K562 (cell line): ENCODE results near the gene MYO1D. TPM values are rescaled to one million over a fixed set of nuclear protein-coding genes. Genes with fewer than 3 reads are reported as not detected.

Source experiments
- ARID1B ChIP-seq: fragments of 450-650 bp; IDR thresholded peaks from 2 replicates; pipeline ENCODE4 v1.6.1; 2016; ENCODE audit warnings: antibody characterized with exemption, mild to moderate bottlenecking, inconsistent platforms
- CBX8 ChIP-seq: fragments of 200-600 bp; sonication (generic); IDR thresholded peaks from 2 replicates; pipeline ENCODE4 v1.6.1; 2012; ENCODE audit warnings: borderline replicate concordance, mixed run types, low read depth, mild to moderate bottlenecking, moderate library complexity, mixed read lengths, low read length, control low read depth, inconsistent platforms; ENCODE audit not compliant: poor library complexity, severe bottlenecking; ENCODE audit errors: extremely low read depth
- COPS2 ChIP-seq: fragments of 450-650 bp; conservative IDR thresholded peaks from 2 replicates; pipeline ENCODE4 v1.6.1; 2016; ENCODE audit warnings: mild to moderate bottlenecking, moderate library complexity
- EGR1 ChIP-seq: fragments of 450-650 bp; conservative IDR thresholded peaks from 2 replicates; pipeline ENCODE4 v1.6.1; 2017; ENCODE audit warnings: mild to moderate bottlenecking
- HEY1 ChIP-seq: fragments of 250-450 bp; sonication (Bioruptor Pico); IDR thresholded peaks from 2 replicates; pipeline ENCODE4 v1.5.0; 2020; ENCODE audit warnings: mild to moderate bottlenecking, moderate library complexity, borderline replicate concordance
- KDM4B ChIP-seq, 2 experiments: fragments of 450-650 bp in 1 of 2; sonication (generic) in 1 of 2; IDR thresholded peaks; 2 replicates each; pipeline ENCODE4 v1.6.1; 2016 to 2017; ENCODE audit warnings: borderline replicate concordance in 2 of 2, antibody characterized with exemption in 1 of 2, low read depth in 1 of 2, mild to moderate bottlenecking in 1 of 2
- LEF1 ChIP-seq: fragments of 450-650 bp; IDR thresholded peaks from 2 replicates; pipeline ENCODE4 v1.6.1; 2016; ENCODE audit warnings: mild to moderate bottlenecking
- NFE2L1 ChIP-seq: fragments of 450-650 bp; IDR thresholded peaks from 2 replicates; pipeline ENCODE4 v1.6.1; 2016; ENCODE audit warnings: missing genetic modification characterization, low read depth, mild to moderate bottlenecking, missing compliant biosample characterization, moderate library complexity, borderline replicate concordance
- NONO ChIP-seq, 2 experiments: fragments of 200-400 bp in 1 of 2; fragments of 450-650 bp in 1 of 2; formaldehyde crosslinking in 1 of 2; IDR thresholded peaks; 2 replicates each; pipeline ENCODE4 v1.6.1; 2017; ENCODE audit warnings: low read depth in 2 of 2, mild to moderate bottlenecking in 2 of 2, moderate library complexity in 2 of 2, low read length in 1 of 2
- NR3C1 ChIP-seq: sonication (generic); formaldehyde crosslinking; IDR thresholded peaks from 2 replicates; pipeline ENCODE4 v1.8.1; 2022; ENCODE audit warnings: missing genetic modification reagents
- PHF8 ChIP-seq: fragments of 200-600 bp; sonication (generic); IDR thresholded peaks from 2 replicates; pipeline ENCODE4 v1.6.1; 2012; ENCODE audit warnings: mixed run types, mild to moderate bottlenecking, inconsistent platforms, low read length, moderate library complexity, borderline replicate concordance
- RB1 ChIP-seq: fragments of 450-650 bp; IDR thresholded peaks from 2 replicates; pipeline ENCODE4 v1.6.1; 2017; ENCODE audit warnings: low read depth, mild to moderate bottlenecking
- RBM25 ChIP-seq: fragments of 200-400 bp; formaldehyde crosslinking; IDR thresholded peaks from 2 replicates; pipeline ENCODE4 v1.6.1; 2018; ENCODE audit warnings: low read length, low read depth, moderate library complexity; ENCODE audit not compliant: severe bottlenecking
- TCF7L2 ChIP-seq: fragments of 150-350 bp; IDR thresholded peaks from 2 replicates; pipeline ENCODE4 v1.6.1; 2016; ENCODE audit warnings: low read depth, mild to moderate bottlenecking, low read length, moderate library complexity
- ZNF444 ChIP-seq: fragments of 250-450 bp; sonication (Bioruptor Pico); IDR thresholded peaks from 2 replicates; pipeline ENCODE4 v1.4.0; 2020; ENCODE audit warnings: mild to moderate bottlenecking, moderate library complexity
- polyA plus RNA-seq, 8 experiments: library from polyadenylated mRNA; depleted of rRNA in 4 of 8; stranded (reverse) in 5 of 8; unstranded in 3 of 8; fragments of >200 nt; fragmentation: Nextera tagmentation in 2 of 8; fragmentation: Illumina TruSeq in 1 of 8; extraction: Ambion mirVana in 2 of 8; extraction: Trizol in 1 of 8; gene quantifications; 2 replicates each; pipeline versions ENCODE4 v1.2.1 to v1.2.3, GENCODE V29; 2011 to 2014; ENCODE audit warnings: inconsistent platforms in 1 of 8, missing spikeins in 1 of 8
- total RNA-seq, 7 experiments: library from RNA; depleted of rRNA in 6 of 7; stranded (reverse); fragments of >200 nt in 6 of 7; fragmentation: Illumina TruSeq in 2 of 7; extraction: Trizol in 2 of 7; gene quantifications; 2 replicates each; pipeline versions ENCODE4 v1.2.1 to v1.2.3, GENCODE V29; 2011 to 2021; ENCODE audit warnings: low replicate concordance in 1 of 7
- TF ChIP-seq, protein P1 (sequence below): fragments of 450-650 bp; formaldehyde crosslinking; IDR thresholded peaks from 2 replicates; pipeline ENCODE4 v1.4.0; 2020; ENCODE audit warnings: mild to moderate bottlenecking, moderate library complexity
- TF ChIP-seq, protein P2 (sequence below): sonication (generic); formaldehyde crosslinking; IDR thresholded peaks from 2 replicates; pipeline ENCODE4 v1.8.0; 2023; ENCODE audit warnings: missing genetic modification reagents, mild to moderate bottlenecking, borderline replicate concordance
- TF ChIP-seq, protein P3 (sequence below): fragments of 250-450 bp; sonication (Bioruptor Pico); IDR thresholded peaks from 2 replicates; pipeline ENCODE4 v1.9.0; 2021; ENCODE audit warnings: mild to moderate bottlenecking, inconsistent platforms

MYO1D gene
- total and polyA plus RNA-seq, 9 of the 15 experiments (the other 6 are each of a cell fraction or from before 2014, with no cell fraction given) = 2.1 to 71.2 (median 45.4) TPM

DNA sequence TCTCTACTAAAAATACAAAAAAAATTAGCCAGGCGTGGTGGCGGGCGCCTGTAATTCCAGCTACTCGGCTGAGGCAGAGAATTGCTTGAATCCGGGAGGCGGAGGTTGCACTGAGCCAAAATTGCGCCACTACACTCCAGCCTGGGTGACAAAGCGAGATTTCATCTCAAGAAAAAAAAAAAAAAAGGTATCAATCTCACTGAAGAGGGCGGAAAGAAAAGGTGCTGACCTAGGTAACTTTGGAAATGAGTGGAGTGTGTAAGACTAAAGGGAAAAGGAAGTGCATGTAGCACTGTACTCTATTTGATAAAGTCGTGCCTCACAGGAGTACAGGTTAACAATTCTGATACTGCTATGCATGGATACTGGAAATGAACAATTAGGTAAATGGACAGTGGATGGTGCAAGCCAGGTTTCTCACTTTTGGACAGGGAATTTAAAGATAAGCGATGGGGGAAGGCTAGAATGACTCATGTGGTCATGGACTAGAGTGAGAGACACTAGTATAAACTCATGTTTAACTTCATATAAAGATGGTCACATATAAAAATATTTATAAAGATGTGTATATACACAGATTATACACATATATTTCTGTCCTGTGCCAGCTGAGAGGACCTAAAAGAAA, 247.2 kb downstream of the MYO1D start (continued):
- TF ChIP-seq NFE2L1 (tag) (no peak), COPS2 (no peak), NR3C1 (CRISPR knock-in tag) (no peak), KDM4B (IDR thresholded peaks at IDR 0.05; ENCODE audit: borderline replicate concordance in 2 of 2, low read depth in 1 of 2) (no peak), RBM25 (no peak), ARID1B (peak; percentile 54), TCF7L2 (no peak), PHF8 (no peak), HEY1 (no peak), EGR1 (no peak), RB1 (no peak), ZNF444 (CRISPR knock-in tag) (no peak), LEF1 (no peak), CBX8 (no peak), NONO (IDR thresholded peaks at IDR 0.05; ENCODE audit: low read depth in 2 of 2, low read length in 1 of 2) (no peak)
- TF ChIP-seq, protein P1, sequence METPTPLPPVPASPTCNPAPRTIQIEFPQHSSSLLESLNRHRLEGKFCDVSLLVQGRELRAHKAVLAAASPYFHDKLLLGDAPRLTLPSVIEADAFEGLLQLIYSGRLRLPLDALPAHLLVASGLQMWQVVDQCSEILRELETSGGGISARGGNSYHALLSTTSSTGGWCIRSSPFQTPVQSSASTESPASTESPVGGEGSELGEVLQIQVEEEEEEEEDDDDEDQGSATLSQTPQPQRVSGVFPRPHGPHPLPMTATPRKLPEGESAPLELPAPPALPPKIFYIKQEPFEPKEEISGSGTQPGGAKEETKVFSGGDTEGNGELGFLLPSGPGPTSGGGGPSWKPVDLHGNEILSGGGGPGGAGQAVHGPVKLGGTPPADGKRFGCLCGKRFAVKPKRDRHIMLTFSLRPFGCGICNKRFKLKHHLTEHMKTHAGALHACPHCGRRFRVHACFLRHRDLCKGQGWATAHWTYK (CRISPR knock-in tag) = no peak
- TF ChIP-seq, protein P2, sequence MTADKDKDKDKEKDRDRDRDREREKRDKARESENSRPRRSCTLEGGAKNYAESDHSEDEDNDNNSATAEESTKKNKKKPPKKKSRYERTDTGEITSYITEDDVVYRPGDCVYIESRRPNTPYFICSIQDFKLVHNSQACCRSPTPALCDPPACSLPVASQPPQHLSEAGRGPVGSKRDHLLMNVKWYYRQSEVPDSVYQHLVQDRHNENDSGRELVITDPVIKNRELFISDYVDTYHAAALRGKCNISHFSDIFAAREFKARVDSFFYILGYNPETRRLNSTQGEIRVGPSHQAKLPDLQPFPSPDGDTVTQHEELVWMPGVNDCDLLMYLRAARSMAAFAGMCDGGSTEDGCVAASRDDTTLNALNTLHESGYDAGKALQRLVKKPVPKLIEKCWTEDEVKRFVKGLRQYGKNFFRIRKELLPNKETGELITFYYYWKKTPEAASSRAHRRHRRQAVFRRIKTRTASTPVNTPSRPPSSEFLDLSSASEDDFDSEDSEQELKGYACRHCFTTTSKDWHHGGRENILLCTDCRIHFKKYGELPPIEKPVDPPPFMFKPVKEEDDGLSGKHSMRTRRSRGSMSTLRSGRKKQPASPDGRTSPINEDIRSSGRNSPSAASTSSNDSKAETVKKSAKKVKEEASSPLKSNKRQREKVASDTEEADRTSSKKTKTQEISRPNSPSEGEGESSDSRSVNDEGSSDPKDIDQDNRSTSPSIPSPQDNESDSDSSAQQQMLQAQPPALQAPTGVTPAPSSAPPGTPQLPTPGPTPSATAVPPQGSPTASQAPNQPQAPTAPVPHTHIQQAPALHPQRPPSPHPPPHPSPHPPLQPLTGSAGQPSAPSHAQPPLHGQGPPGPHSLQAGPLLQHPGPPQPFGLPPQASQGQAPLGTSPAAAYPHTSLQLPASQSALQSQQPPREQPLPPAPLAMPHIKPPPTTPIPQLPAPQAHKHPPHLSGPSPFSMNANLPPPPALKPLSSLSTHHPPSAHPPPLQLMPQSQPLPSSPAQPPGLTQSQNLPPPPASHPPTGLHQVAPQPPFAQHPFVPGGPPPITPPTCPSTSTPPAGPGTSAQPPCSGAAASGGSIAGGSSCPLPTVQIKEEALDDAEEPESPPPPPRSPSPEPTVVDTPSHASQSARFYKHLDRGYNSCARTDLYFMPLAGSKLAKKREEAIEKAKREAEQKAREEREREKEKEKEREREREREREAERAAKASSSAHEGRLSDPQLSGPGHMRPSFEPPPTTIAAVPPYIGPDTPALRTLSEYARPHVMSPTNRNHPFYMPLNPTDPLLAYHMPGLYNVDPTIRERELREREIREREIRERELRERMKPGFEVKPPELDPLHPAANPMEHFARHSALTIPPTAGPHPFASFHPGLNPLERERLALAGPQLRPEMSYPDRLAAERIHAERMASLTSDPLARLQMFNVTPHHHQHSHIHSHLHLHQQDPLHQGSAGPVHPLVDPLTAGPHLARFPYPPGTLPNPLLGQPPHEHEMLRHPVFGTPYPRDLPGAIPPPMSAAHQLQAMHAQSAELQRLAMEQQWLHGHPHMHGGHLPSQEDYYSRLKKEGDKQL (CRISPR knock-in tag) = no peak
- TF ChIP-seq, protein P3, sequence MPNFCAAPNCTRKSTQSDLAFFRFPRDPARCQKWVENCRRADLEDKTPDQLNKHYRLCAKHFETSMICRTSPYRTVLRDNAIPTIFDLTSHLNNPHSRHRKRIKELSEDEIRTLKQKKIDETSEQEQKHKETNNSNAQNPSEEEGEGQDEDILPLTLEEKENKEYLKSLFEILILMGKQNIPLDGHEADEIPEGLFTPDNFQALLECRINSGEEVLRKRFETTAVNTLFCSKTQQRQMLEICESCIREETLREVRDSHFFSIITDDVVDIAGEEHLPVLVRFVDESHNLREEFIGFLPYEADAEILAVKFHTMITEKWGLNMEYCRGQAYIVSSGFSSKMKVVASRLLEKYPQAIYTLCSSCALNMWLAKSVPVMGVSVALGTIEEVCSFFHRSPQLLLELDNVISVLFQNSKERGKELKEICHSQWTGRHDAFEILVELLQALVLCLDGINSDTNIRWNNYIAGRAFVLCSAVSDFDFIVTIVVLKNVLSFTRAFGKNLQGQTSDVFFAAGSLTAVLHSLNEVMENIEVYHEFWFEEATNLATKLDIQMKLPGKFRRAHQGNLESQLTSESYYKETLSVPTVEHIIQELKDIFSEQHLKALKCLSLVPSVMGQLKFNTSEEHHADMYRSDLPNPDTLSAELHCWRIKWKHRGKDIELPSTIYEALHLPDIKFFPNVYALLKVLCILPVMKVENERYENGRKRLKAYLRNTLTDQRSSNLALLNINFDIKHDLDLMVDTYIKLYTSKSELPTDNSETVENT (CRISPR knock-in tag) = no peak
